Mucosa of descending colon (tissue), 3 donors: ENCODE results near the gene SLC6A12. TPM values are rescaled to one million over a fixed set of nuclear protein-coding genes. Genes with fewer than 3 reads are reported as not detected.
A peak's percentile ranks its signal among the peaks of the same experiment; 100 is the strongest.

Experiments used
- ATAC-seq: fragments of 200-7000 bp; cut with Tn5 transposase; one replicate; pipeline ENCODE4 v1.9.1; 2020; ENCODE audit warnings: mild to moderate bottlenecking, moderate library complexity
- DNase-seq, 3 donors: peaks; one replicate each; pipeline ENCODE4 v3.0.0-alpha.2; 2020
- H3K36me3 ChIP-seq: fragments of 200-600 bp; one replicate; pipeline ENCODE4 v1.8.0; 2021; ENCODE audit warnings: low read depth, mild to moderate bottlenecking
- H3K4me1 ChIP-seq: fragments of 200-600 bp; one replicate; pipeline ENCODE4 v1.8.0; 2021; ENCODE audit warnings: low read depth, mild to moderate bottlenecking
- H3K4me3 ChIP-seq: fragments of 200-600 bp; one replicate; pipeline ENCODE4 v1.8.0; 2021; ENCODE audit warnings: mild to moderate bottlenecking
- H3K9me3 ChIP-seq: fragments of 200-600 bp; one replicate; pipeline ENCODE4 v1.8.0; 2021; ENCODE audit warnings: mild to moderate bottlenecking
- CTCF ChIP-seq: fragments of 200-600 bp; IDR thresholded peaks from one replicate; pipeline ENCODE4 v1.8.0; 2022; ENCODE audit warnings: antibody characterized with exemption, mild to moderate bottlenecking
- intact Hi-C, 2 donors: fragments of 100-400 bp; cut with DNase I in 1 of 2; cut with micrococcal nuclease in 1 of 2; formaldehyde crosslinking; loops; one replicate each; pipeline versions ENCODE4 v1.11.0 to v1.11.1; 2022; cut with DNase I, micrococcal nuclease
- total RNA-seq, 3 donors: library from RNA; stranded (reverse); fragmentation: NEBNext Ultra II Directional in 2 of 3; extraction: Animal tissue kit (Norgen Biotek cat#: 25700) in 2 of 3; gene quantifications; one replicate each; pipeline versions ENCODE4 v1.2.1 to v1.2.4, GENCODE V29; 2021 to 2023
- donor health status: DM: no; HTN: no; CAD: no; lungs with moderate emphysema.
- donor health status: DM: no; HTN: no; CAD: no.
- donor health status: DM: no; HTN: yes; CAD: no.

The SLC6A12 gene
- total RNA-seq, 3 donors from 2014 or later: 1.3 to 5.1 TPM; not detected in 1

DNA sequence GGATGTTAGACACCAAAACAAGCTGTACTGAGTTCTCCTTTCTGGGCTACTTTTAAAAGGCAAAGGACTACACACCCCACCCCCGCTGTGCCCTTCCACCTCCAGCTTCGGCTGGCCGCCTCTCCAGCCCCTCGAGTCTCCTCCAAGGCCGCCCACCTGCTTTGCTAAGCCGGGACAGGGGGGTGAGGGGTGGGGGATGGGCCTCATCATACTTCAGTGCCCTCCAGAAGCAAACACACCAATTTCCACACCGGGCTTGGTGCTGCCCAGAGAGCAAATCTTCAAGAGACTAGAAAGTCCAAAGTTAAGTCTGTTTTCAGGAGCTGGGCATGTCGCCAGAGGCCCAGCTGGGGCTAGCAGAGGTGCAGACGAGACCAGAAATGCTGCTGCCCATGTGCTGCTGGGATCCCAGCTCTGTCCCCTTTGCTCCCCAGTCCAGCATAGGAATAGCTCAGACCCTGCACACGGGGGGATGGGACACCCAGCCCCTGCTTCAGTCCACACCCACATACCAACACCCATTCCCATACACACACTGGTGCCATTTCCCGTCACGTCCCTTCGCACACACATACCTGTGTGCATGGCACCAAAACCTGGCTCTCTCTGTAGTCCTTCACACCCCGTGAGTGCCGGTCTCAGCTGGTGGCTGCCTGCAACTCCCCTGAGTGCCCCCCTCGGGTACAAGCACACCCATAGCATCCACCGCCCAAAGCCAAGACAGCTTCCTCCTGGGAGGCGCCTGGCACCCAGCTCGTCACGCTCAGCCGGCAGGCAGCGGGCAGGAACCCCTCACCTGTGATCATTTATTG is 1.0 kb downstream of the SLC6A12 start:
- Histone ChIP-seq H3K36me3 (no peaks in the 10 kb centered on the region), H3K4me1 (peaks cover 19% of the 10 kb centered on the region), H3K9me3 (no peaks in the 10 kb centered on the region), H3K4me3 (no peak overlapping the region)
- intact Hi-C loops: no loop called here
- ATAC-seq (peak; percentile 52), DNase-seq (peak in 2 of 3 donors; percentile 61 to 62)
- TF ChIP-seq CTCF: no peak

DNA sequence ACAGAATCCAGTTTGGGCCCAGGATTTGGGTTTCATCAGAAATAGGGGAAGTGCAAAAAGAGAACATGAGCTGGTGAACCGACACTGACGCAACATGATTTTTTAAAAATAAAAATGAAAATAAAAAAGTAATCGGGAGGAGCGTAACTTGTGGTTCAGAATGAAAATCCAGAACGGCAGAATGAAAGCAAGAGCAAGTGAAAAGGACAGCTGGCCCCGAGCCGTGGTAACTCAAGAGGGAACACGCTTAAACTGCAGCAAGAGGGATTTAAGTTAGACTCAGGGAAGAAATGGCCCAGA is 1.6 kb downstream of the SLC6A12 start:
- Histone ChIP-seq H3K4me3 (no peak overlapping the region), H3K9me3 (no peaks in the 10 kb centered on the region), H3K36me3 (no peaks in the 10 kb centered on the region), H3K4me1 (peaks cover 19% of the 10 kb centered on the region)
- intact Hi-C loops: no loop called here
- no peak for TF ChIP-seq CTCF
- DNase-seq (no peak), ATAC-seq (no peak)

GRCh38 chr12:211639-212414 is 2.1 kb downstream of the SLC6A12 start:
- no peak for TF ChIP-seq CTCF
- DNase-seq: no peak
- Histone ChIP-seq H3K4me3 (no peak overlapping the region), H3K36me3 (no peaks in the 10 kb centered on the region), H3K4me1 (peaks cover 19% of the 10 kb centered on the region), H3K9me3 (no peaks in the 10 kb centered on the region)
- no peak for ATAC-seq
- intact Hi-C loops: no loop called here

GRCh38 chr12:211142-211465 is 2.9 kb downstream of the SLC6A12 start:
- no peak for DNase-seq

More at GRCh38 chr12:211142-211465, 2.9 kb downstream of the SLC6A12 start:
- ATAC-seq: peak; percentile 16
- TF ChIP-seq CTCF: no peak
- no peaks in the 10 kb centered on the region for H3K9me3 ChIP-seq
- H3K4me1 ChIP-seq: peaks cover 19% of the 10 kb centered on the region
- no peak overlapping the region for H3K4me3 ChIP-seq
- no peaks in the 10 kb centered on the region for H3K36me3 ChIP-seq
- intact Hi-C loops: no loop called here
